ENCODE results near the gene TREM1. TPM values are rescaled to one million over a fixed set of nuclear protein-coding genes. Genes with fewer than 3 reads are reported as not detected.

The TREM1 gene
- total RNA-seq, 1 donor from 2014 or later: 1.8 TPM

GRCh38 chr6:41228616-41229015 lies 57.9 kb downstream of the TREM1 start:
- peak; percentile 13 for DNase-seq (ENCODE audit: low read depth)
- no peak for TF ChIP-seq CTCF (IDR thresholded peaks at IDR 0.05; ENCODE audit: insufficient read depth, low read length, severe bottlenecking)
- Histone ChIP-seq H3K4me3 (ENCODE audit: low read depth, low read length) (no peak overlapping the region), H3K27me3 (ENCODE audit: control insufficient read depth, insufficient read depth, low read length) (peaks cover 4% of the 10 kb centered on the region), H3K36me3 (ENCODE audit: control insufficient read depth, insufficient read depth, low read length) (no peaks in the 10 kb centered on the region)
- no peak for FAIRE-seq

GRCh38 chr6:41228096-41228495 lies 58.4 kb downstream of the TREM1 start, which contains the start of gene TREML4:
TSS of gene TREML4 (plus strand) at chr6:41228349. CDS start at chr6:41228428, 79 bp downstream.
- no peak for FAIRE-seq

GRCh38 chr6:41226752-41227151 lies 59.7 kb downstream of the TREM1 start:
- peak; percentile 5 for DNase-seq (ENCODE audit: low read depth)
- Histone ChIP-seq H3K36me3 (ENCODE audit: control insufficient read depth, insufficient read depth, low read length) (no peaks in the 10 kb centered on the region), H3K4me3 (ENCODE audit: low read depth, low read length) (no peak overlapping the region), H3K27me3 (ENCODE audit: control insufficient read depth, insufficient read depth, low read length) (peaks cover 4% of the 10 kb centered on the region)
- FAIRE-seq: no peak
- TF ChIP-seq CTCF (IDR thresholded peaks at IDR 0.05; ENCODE audit: insufficient read depth, low read length, severe bottlenecking): no peak

More at GRCh38 chr6:41228096-41228495, 58.4 kb downstream of the TREM1 start, which contains the start of gene TREML4:
- H3K36me3 ChIP-seq (ENCODE audit: control insufficient read depth, insufficient read depth, low read length): no peaks in the 10 kb centered on the region
- no peak within 1 kb of the TSS for H3K4me3 ChIP-seq (ENCODE audit: low read depth, low read length)
- DNase-seq (ENCODE audit: low read depth): no peak
- peaks cover 4% of the 10 kb centered on the region for H3K27me3 ChIP-seq (ENCODE audit: control insufficient read depth, insufficient read depth, low read length)
- no peak for TF ChIP-seq CTCF (IDR thresholded peaks at IDR 0.05; ENCODE audit: insufficient read depth, low read length, severe bottlenecking)

GRCh38 chr6:41224800-41225199 lies 61.7 kb downstream of the TREM1 start:
- FAIRE-seq: no peak
- H3K27me3 ChIP-seq (ENCODE audit: control insufficient read depth, insufficient read depth, low read length): peaks cover 7% of the 10 kb centered on the region
- TF ChIP-seq CTCF (IDR thresholded peaks at IDR 0.05; ENCODE audit: insufficient read depth, low read length, severe bottlenecking): no peak
- H3K36me3 ChIP-seq (ENCODE audit: control insufficient read depth, insufficient read depth, low read length): no peaks in the 10 kb centered on the region
- DNase-seq (ENCODE audit: low read depth): no peak
- no peak overlapping the region for H3K4me3 ChIP-seq (ENCODE audit: low read depth, low read length)

Other genes with a start within 250 kb of the TREM1 start
- gene UNC5CL, start 247.5 kb downstream of the TREM1 start, total RNA-seq: 0.26 TPM in 2 replicates
- gene TSPO2, start 244.2 kb downstream of the TREM1 start, total RNA-seq: not detected in 2 replicates
- not detected in 2 replicates for gene APOBEC2, start 233.5 kb downstream of the TREM1 start, total RNA-seq
- 18.2 and 19.5 TPM in 2 replicates for gene OARD1, start 214.3 kb downstream of the TREM1 start, total RNA-seq
- gene NFYA, start 213.7 kb downstream of the TREM1 start, total RNA-seq: 20.5 and 25.5 TPM in 2 replicates
- not detected in 2 replicates for gene TREML1, start 132.3 kb downstream of the TREM1 start, total RNA-seq
- 0.53 and 1.9 TPM in 2 replicates for gene TREM2, start 123.6 kb downstream of the TREM1 start, total RNA-seq
- under 0.01 TPM in 1 of 2 replicates, not detected in the other for gene TREML2, start 85.5 kb downstream of the TREM1 start, total RNA-seq
- not detected in 2 replicates for gene TREML4, start 58.3 kb downstream of the TREM1 start, total RNA-seq
- gene NCR2, start 48.9 kb upstream of the TREM1 start, total RNA-seq: not detected in 2 replicates

Data from bronchial epithelial cell (primary cell).